Stimulated activated CD4-positive, alpha-beta T cell treated with anti-CD3 and anti-CD28 coated beads, Interleukin-1b, Interleukin-23, amount 100 ng/mL, for 48 hours (primary cell): ENCODE measurements around the gene LINC00237.

Source experiments
- DNase-seq: peaks from one replicate; pipeline ENCODE4 v3.0.0-alpha.2; 2020

LINC00237 gene

DNA sequence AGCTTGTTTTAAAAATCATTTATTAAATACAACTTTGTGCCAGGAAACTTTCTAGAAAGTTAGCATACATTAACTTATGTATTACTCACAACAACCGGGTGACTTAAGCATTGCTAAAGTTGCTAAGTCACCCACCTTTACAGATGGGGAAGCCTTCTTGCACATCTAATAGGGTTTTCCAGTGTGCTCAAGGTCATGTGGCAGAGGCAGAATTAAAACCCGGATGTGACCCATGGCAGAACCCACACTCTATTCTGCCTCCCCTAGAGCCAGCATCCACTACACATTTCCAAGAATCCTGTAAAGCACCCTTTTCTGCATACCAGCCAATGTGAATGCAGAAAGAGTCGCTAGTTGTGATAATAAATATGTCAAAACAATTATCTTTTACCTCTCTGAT lies 13.4 kb downstream of the LINC00237 start:
- DNase-seq, result no peak

- no peak for DNase-seq
Observed at GRCh38 chr20:21090721-21091120, 15.4 kb downstream of the LINC00237 start.

DNA sequence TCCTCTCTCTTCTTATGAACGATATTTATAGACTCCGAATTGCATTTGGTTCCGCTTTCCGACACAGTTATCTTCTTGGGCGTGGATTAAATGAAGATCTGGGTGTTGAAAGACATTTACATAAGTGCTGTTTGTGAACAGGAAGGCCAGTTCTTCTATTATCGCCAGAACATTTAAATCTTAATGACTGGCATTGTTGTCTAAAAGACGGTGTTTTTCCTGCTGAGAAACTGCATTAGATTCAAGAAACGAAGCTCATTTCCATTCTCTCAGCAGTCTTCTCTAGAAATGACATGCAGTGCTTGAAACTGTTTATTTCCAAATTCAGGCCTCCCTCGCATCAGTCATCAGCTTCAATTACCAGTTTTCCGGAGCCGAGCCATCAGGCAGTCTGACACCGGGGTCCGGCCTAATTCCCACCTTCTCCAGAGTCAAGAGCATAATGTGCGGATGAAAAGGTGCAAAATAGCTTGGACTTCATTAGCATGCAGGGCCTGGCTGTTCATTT lies 16.0 kb downstream of the LINC00237 start:
- no peak for DNase-seq

DNA sequence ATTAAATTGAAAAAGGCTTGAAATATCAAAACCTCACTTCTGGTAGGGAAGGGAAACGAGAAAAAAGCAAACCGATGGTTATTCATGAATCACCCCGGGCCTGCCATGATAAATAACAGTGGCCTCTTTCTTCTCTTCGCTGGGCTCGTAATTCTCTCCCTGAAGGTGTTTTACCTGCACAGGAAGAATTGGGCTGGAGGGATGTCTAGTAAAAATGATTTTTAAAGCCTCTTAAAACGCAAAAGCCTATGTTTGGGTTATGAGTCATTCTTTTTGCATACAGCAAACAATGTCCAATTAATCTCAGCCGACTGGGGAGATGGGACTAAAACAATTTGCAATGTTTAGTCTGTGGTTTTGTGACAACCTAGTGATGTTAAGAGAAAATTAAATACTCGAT lies 16.8 kb downstream of the LINC00237 start:
- DNase-seq, result no peak

DNA sequence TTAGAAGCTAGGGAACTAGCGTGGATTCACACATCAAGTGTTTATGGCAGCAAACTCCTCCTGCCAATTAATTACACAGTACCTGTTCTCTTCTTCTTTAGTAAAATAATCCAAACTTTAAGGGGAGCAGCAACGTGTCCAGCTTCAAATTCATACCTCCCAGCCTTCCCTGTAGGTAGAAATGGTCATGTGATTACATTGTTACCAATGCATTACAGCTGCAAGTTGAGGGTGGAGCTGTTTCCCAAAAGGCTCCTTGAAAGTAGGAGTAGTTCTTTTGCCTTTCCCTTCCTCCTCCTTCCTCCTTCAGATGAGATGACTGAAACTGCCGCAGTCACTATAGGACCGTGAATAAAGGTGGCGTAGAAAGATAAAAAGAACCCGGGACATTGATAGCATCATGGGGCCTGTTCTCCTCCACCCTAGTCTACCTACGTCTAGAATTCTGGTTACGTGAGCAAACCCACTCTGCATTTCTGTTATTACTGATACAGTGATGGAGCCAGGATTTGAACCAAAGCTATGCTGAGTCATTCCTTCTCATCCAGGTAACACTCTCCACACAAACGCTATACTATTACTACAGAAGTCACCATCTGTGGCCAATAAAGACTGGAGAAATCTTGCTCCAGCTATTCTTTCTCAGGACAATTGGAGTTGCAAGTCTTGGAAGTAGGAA lies 18.2 kb downstream of the LINC00237 start:
- DNase-seq, result no peak

GRCh38 chr20:21083825-21084325 lies 22.3 kb downstream of the LINC00237 start:
- no peak for DNase-seq

DNA sequence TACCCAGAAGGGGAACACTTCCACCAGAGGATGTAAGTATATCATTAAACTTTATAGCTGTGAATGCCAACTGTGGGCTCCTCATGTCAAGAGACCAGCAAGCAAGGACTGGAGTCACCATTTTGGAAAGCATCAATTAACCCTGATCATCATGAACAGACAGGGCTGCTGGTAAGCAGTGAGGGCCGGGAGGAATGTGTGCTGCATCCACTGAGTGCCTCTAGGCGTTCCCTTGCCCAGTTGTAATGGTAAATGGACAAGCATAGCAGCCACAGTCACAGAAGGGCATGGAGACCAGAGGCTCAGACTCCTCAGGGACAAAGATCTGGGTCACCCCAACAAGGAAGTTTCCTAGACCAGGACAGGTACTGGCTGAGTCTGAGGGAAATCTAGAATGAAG lies 23.6 kb downstream of the LINC00237 start:
- DNase-seq, result no peak

DNA sequence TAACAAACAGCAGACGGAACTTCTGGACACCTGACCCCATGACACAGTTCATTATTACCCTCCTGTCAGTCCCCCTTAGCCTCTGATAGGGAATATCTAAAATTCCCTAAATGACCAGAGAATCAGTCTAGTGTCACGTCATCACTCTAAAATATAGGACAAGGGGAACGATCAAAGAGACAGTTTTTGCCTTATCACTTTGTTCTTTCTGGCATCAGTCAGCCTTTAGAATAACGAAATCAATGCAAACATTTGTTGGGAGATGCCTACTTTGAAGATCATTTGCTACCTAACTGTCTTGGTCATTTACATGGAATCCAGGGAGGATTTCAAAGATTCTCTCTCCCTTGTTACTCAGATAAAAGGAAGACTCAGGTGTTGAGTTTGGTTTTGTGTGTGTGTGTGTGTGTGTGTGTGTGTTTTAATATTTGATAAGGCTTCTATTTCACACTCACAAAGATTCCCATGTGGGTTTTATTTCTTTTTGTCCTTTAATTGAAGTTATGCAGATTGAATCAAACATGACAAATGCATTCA lies 28.3 kb downstream of the LINC00237 start:
- no peak for DNase-seq

DNA sequence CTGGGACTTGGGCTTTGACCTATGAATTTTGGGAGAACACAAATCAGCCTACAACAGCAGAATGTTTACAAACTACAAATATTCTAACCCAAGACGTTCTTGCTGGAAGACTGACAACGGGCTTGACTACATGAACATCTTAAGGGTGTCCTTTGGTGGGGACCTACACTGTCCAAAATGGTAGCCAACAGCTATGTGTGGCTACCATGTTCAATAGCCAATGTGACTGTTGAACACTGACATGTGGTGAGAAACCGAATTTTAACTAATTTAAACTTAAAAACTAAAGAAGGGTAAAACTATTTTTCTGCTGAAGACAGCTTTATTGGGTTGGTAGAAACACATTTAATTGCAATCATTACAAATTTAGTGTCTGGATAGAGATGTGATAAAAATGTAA lies 30.1 kb downstream of the LINC00237 start:
- no peak for DNase-seq

- DNase-seq, result no peak
Observed at GRCh38 chr20:21075471-21075870, 30.7 kb downstream of the LINC00237 start.

GRCh38 chr20:21074605-21075336 lies 31.4 kb downstream of the LINC00237 start:
- no peak for DNase-seq

GRCh38 chr20:21067255-21067654 lies 38.9 kb downstream of the LINC00237 start:
- no peak for DNase-seq

DNA sequence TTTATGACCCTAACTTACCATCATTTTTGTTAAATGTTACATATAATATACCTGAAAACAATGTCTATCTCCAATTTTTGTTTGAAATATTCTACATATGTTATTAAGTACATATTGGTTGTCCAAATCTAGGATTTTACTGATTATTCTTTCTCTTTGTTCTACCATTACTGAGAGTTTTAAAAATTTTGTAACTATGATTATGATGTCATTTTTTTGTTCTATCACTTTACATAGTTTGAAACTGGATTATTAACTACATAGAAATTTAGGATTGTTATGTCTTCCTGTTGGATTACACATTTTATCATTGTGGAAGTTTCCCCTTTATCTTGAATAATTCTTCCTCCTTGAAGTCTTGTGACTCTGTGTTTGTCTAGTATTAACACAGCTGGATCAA lies 41.2 kb downstream of the LINC00237 start:
- no peak for DNase-seq

DNA sequence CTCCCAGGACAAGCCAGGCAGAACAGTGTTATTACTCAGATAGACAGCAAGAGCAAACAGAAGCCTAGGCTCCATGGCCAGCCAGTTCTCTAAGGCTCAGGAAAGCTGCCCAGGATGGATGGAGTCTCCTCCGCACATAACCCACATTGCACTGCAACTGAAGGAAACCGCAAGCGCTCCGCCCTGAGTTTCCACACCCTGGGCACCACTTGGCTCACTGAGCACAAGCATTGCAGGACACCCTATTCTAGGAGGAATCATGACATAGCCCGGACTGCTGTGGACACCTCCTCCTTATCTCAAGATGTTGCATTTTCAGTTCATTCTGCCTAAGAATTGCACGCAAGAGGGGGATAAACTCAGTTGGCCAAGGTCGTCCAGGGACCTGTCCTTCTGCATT lies 42.9 kb downstream of the LINC00237 start:
- no peak for DNase-seq

GRCh38 chr20:21053002-21053762 lies 53.0 kb downstream of the LINC00237 start:
- no peak for DNase-seq

- DNase-seq, result no peak
Observed at GRCh38 chr20:21052686-21053001, 53.5 kb downstream of the LINC00237 start.

GRCh38 chr20:21052241-21052640 lies 53.9 kb downstream of the LINC00237 start:
- DNase-seq, result no peak

DNA sequence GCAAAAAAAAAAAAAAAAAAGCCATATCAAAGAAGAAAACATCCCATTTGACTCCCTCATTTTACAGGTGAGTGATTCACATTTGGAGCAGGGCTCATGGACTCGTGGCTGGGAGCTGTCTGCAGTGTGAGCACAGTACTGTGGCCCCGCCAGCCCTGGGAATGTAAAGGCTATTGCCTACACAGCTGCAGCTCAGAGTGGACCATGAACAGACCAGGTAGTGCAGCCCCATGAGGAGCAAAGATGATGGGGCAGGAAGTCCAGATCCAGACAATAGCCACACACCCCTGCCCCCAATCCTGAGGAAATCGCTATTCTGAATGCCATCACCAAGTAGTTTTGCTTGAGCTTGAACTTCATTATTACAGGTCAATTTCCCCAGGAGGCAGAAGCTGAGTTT lies 55.4 kb downstream of the LINC00237 start:
- no peak for DNase-seq

GRCh38 chr20:21049305-21049828 lies 56.8 kb downstream of the LINC00237 start:
- no peak for DNase-seq

DNA sequence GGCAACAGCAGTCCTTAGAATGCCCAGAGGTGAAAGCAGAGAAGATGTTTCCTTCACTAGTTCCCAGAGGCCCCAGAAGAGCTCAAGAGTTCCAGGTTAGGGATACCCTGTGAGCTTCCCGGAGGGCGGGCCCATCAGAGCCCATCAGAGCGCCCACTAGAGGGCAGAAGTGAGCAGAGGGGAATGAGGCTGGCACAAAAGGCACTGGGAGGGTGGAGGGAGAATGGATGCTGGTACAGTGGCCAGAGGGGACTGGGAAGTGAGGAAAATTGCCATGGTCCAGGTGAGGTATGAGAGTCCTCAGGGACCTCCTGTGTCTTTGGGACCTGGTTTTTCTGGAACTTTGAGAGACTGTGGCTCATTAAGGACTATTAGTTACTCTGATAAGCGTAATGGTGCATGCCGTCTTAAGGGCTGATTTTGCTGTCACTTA lies 57.3 kb downstream of the LINC00237 start:
- peak; percentile 32 for DNase-seq

GRCh38 chr20:21047981-21048380 lies 58.2 kb downstream of the LINC00237 start:
- DNase-seq, result no peak

DNA sequence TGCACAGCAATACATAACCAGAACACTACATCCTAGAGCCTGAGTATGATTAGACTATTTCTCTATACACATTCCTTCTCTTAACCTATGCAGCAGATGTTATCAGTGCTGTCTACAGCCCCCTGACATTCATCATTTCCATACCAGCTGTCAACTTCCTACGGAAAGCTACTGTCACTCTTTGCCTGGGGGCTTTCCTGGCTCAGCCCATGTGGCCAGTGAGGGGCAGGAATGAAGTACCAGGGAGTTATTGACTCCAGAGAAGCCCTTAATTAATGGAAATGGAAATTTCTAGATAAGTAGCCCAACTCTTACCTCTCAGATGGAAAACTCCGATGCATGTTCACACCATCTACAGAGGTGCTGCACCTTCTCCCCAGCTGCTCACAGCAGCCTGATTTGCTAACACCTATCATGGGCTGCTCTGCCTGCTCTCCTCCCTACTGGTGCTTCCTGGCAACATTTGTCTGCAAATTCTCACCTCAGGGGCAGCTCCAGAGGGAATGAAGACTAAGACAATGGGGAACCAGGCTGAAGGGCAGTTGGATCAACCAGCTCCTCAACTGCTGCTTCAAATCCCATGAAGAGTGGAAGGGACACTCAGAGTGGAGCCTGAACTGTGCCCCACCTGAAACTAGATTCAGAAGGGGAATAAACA lies 59.6 kb downstream of the LINC00237 start:
- no peak for DNase-seq
